Naive B cell (primary cell): ENCODE data around the gene TRA2A. TPM values are rescaled to one million over a fixed set of nuclear protein-coding genes. Genes with fewer than 3 reads are reported as not detected.
A peak's percentile ranks its signal among the peaks of the same experiment; 100 is the strongest.

Experiments
- ATAC-seq, 2 donors: fragments of 150-1000 bp; cut with Tn5 transposase; 2 replicates each; pipeline ENCODE4 v1.10.0; 2021; ENCODE audit warnings: low read depth in 2 of 2, mild to moderate bottlenecking in 2 of 2, moderate library complexity in 2 of 2
- DNase-seq: peaks from one replicate; pipeline ENCODE4 v3.0.0; 2022
- H3K27ac Mint-ChIP-seq, 6 donors: one replicate each; pipeline ENCODE4 v1.8.0; 2020 to 2022; ENCODE audit warnings: mild to moderate bottlenecking in 6 of 6, mixed read lengths in 6 of 6, moderate library complexity in 5 of 6, inconsistent platforms in 2 of 6
- H3K27me3 Mint-ChIP-seq, 3 donors: one replicate each; pipeline ENCODE4 v1.8.0; 2021 to 2022; ENCODE audit warnings: mixed read lengths in 3 of 3, mild to moderate bottlenecking in 1 of 3
- H3K36me3 Mint-ChIP-seq, 2 donors: one replicate each; pipeline ENCODE4 v1.8.0; 2020 to 2022; ENCODE audit warnings: mixed read lengths in 2 of 2, inconsistent platforms in 1 of 2, mild to moderate bottlenecking in 1 of 2
- H3K4me1 Mint-ChIP-seq, 3 donors: one replicate each; pipeline ENCODE4 v1.8.0; 2020 to 2022; ENCODE audit warnings: mixed read lengths in 3 of 3, inconsistent platforms in 1 of 3, mild to moderate bottlenecking in 1 of 3, moderate library complexity in 1 of 3
- H3K4me3 Mint-ChIP-seq, 8 donors: one replicate each; pipeline ENCODE4 v1.8.0; 2020 to 2022; ENCODE audit warnings: mild to moderate bottlenecking in 8 of 8, mixed read lengths in 8 of 8, moderate library complexity in 8 of 8, inconsistent platforms in 2 of 8
- H3K9me3 Mint-ChIP-seq, 7 donors: one replicate each; pipeline ENCODE4 v1.8.0; 2020 to 2022; ENCODE audit warnings: mixed read lengths in 7 of 7, mild to moderate bottlenecking in 5 of 7, inconsistent platforms in 2 of 7, moderate library complexity in 1 of 7
- polyA plus RNA-seq, 6 donors: library from polyadenylated mRNA; unstranded; fragments of 300-500 nt; fragmentation: Illumina TruSeq; gene quantifications; one replicate each; pipeline ENCODE4 v1.2.3, GENCODE V29; 2021; ENCODE audit warnings: low read depth in 6 of 6

The TRA2A gene
- polyA plus RNA-seq, 6 donors from 2014 or later = 47.2 to 82.3 (median 55.9) TPM

DNA sequence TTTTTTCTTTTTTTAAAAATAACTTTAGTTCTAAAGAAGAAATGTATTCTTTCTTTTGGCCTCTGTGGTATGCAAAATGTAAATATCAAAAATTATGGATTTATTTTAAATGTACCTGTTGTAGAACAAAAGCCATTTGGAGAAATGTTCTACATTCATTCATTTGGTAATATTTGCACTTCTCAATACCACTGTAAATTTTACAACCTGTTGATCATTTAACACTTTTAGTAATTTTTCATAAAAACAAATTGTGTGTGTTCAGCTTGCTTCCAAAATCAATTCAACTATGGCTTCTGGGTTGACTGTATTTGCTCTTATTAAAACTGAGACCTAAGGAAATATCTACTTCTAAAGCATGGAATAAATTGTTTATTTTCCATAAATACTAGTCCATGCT is 59.2 kb downstream of the TRA2A start:
- Mint-ChIP-seq H3K27me3 (peaks cover 57 to 62% (median 57%) of the 10 kb centered on the region in 3 donors), H3K27ac (no peak overlapping the region), H3K4me1 (peaks cover 29 to 38% (median 38%) of the 10 kb centered on the region in 3 donors), H3K36me3 (peaks cover 5 to 7% of the 10 kb centered on the region in 2 donors), H3K9me3 (peaks cover 0 to 18% (median 3%) of the 10 kb centered on the region in 7 donors), H3K4me3 (peak overlapping the region in 1 of 8 donors; percentile 67)
- DNase-seq (no peak), ATAC-seq (no peak)

DNA sequence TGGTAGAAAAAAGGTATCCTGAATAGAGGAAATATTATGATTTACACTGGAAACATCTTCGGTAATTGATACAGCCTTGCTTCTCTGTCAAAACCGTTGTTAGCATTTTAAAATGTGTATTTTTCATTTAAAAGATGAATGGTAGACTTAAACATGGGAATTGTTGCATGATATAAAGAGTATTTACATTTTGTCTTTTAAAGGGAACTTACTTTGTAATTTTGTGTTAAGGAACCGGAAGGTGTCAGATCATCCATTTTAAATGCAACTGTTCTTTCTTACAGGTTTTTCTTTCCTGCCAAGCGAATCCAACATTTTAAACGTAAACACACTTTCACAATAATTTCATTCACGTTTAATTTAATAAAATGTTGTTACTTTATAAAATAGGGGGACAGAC is 59.7 kb downstream of the TRA2A start:
- Mint-ChIP-seq H3K27ac (peak overlapping the region in 1 of 6 donors; percentile 74), H3K9me3 (peaks cover 0 to 18% (median 3%) of the 10 kb centered on the region in 7 donors), H3K27me3 (peaks cover 62% of the 10 kb centered on the region in 3 donors), H3K36me3 (peaks cover 5 to 7% of the 10 kb centered on the region in 2 donors), H3K4me3 (peak overlapping the region in 3 of 8 donors; percentile 3 to 71 (median 19)), H3K4me1 (peaks cover 34 to 43% (median 43%) of the 10 kb centered on the region in 3 donors)
- DNase-seq = no peak
- no peak for ATAC-seq

DNA sequence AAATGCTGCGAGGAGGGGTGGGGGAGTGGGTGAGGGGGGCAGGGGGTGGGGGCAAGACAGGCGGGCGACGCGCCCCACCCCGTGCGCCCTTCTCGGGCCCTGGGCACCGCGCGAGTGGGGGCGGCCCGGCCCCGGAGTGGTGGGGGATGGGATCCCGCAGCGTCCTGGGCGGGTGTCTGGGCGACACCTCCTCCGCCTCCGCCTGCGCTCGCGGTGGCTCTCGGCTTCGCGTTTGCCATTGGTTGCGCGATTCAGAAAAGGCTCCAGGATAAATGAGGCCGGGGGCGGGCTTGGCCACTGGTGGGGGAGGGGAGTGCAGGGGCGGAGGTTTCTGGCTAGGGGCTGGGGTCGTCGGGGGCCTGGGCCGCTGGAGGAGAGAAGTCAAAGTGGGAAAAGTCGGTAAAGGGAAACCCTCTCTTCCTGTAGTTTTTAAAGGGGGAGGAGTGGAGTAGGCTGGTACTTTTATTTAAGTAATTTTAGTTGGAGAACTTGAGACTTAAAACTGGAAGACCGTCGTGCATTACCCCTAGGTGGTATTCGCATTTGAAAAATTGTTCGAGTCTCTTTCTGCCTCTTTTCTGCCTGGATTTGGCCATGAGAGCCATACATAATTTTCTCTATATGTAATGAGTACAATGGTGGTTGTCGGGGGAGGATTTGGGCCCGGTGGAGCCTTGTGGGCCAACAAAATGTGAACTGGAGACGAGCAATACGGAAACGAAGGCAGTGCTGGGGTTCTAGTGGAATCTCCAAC is 60.5 kb downstream of the TRA2A start:
- Mint-ChIP-seq H3K4me1 (peaks cover 34 to 45% (median 43%) of the 10 kb centered on the region in 3 donors), H3K9me3 (peaks cover 0 to 18% (median 3%) of the 10 kb centered on the region in 7 donors), H3K27me3 (peaks cover 56 to 58% (median 58%) of the 10 kb centered on the region in 3 donors), H3K4me3 (peak overlapping the region; percentile 65 to 90 (median 85)), H3K36me3 (peaks cover 5 to 7% of the 10 kb centered on the region in 2 donors), H3K27ac (peak overlapping the region in 4 of 6 donors; percentile 66 to 75 (median 68))
- ATAC-seq (peak in 1 of 2 donors; percentile 9), DNase-seq (no peak)

DNA sequence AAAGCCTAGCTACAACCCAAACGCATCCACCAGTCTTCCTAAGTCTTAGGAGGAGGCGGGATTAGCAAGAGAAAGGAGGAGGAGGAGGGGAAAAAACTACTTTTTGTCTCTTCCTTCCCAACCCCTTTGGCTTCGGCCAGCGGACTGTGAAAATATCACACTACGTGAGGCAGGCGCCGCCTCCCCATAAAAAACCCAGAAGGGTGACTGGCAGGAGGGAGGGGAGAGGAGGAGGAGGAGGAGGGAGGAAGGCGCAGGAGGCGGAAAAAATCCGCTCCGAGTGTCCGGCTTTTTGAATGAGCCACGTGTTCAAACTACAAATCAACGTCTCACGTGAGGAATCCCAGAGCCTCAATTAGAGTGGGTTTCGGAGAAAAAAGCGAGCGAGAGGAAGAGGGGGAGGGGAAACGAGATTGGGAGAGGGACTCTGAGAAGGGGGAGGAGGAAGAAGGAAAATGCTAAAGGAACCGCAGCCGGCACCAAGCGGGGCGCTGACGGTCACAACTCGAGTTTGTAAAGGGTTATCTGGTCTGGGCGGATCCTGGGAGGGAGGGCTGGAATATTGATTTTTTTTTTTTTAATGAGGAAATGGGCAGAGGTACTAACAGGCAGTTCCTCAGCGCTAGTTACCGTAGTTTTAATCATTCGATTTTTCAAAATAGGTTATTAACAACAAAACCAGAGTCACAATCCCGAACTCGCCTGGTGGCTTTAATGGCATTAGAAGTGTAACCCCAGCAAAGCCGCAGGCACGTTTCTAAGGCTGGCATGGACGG is 61.3 kb downstream of the TRA2A start, which contains the start of gene IGF2BP3:
IGF2BP3 (minus strand) TSS at position 162 of the 776 bp plus-strand sequence. CDS start 381 bp downstream, outside the sequence.
- Mint-ChIP-seq H3K27me3 (peaks cover 58 to 63% (median 61%) of the 10 kb centered on the region in 3 donors), H3K27ac (peak within 1 kb of the TSS; percentile 75 to 93 (median 90)), H3K4me3 (peak within 1 kb of the TSS; percentile 77 to 90 (median 85)), H3K9me3 (peaks cover 0 to 18% (median 3%) of the 10 kb centered on the region in 7 donors), H3K4me1 (peaks cover 34 to 45% (median 43%) of the 10 kb centered on the region in 3 donors), H3K36me3 (peaks cover 5 to 7% of the 10 kb centered on the region in 2 donors)
- ATAC-seq (no peak), DNase-seq (no peak)

DNA sequence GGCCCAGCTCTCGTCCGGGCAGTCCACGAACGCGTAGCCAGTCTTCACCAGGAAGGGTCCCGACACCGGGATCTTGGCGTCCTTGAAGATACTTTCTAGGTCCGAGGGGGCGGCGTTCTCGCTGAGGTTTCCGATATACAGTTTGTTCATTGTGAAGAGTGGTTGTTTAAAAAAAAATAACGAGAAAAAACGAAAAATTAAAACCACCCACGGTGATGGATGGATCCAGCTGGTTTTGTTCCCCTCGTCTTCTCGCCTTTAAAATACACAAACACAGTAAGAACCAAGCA is 61.9 kb downstream of the TRA2A start:
- Mint-ChIP-seq H3K27ac (peak overlapping the region in 5 of 6 donors; percentile 75 to 91 (median 89)), H3K4me3 (peak overlapping the region; percentile 74 to 90 (median 85)), H3K27me3 (peaks cover 60 to 67% (median 63%) of the 10 kb centered on the region in 3 donors), H3K4me1 (peaks cover 32 to 43% (median 42%) of the 10 kb centered on the region in 3 donors), H3K36me3 (peaks cover 2 to 5% of the 10 kb centered on the region in 2 donors), H3K9me3 (peaks cover 0 to 13% (median 2%) of the 10 kb centered on the region in 7 donors)
- ATAC-seq = no peak
- DNase-seq = no peak

DNA sequence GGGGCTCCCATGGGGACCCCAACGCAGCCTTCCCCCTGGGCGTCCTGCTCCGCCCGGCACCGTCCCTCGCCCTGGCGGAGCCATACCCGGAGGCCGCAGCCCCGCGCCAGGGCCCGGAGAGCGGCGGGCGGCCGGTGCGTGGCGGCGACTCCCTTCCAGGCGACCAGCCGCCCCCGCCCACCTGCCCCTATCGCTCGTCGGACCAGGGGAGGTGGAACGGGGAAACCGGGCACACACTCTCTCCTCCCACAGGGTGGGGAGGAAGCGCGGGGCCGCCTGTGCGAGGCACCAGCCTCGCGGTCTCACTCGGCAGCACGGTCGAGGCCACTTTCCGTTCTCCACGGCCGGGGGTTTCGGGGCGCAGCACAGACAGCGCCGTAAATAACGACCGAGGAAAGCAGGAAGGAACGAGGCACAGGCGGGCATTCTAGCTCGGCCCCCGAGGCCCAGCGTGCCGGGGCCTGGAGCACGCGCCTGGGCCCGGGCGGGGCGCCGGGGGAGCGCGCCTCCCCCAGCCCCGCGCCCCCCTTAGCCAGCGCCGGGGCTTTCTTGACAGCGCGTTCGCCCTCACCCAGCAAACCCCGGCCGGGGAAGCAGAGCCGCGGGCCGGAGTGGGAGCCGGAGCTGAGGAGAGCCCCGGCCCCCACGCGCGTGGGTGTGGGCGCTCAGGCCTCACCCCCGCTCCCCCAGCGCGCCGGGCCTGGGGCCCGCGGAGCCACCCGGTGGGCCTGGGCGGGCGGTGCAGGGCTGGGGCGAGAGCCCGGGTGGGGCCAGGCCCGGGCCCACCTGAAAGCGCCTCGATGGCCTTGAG is 62.4 kb downstream of the TRA2A start:
- peak overlapping the region in 2 of 6 donors; percentile 75 to 97 for H3K27ac Mint-ChIP-seq

DNA sequence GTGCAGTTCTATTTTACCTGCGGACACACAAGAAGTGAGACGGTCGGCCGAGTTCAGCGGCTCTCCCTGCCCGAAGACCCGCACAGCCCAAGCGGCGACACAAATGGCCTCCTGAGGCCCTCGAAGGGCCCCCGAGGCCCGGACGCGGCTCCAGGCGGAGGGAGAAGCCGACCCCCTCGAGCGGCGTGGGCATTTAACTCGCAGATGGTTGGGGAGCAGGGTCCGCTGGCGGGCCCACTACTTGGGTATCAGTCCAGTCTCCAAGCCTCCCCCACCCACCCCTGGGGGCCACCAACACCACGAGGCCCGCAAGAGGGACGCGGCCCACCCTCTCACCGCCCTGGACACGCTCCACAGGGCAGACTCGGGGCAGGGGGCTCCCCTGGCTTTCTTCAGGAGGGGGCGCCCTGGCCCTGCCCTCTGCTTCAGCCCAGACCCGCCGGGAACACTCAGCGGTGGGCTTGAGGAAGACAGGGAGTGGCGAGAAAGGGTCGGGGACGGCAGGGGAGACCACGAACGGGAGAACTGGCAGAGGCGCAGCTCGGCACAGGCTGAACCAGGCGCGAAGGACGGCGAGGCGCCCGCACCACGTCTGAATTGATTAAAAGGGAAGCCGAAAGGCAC is 63.1 kb downstream of the TRA2A start:
- peaks cover 0 to 10% (median 0%) of the 10 kb centered on the region in 7 donors for H3K9me3 Mint-ChIP-seq
- H3K27me3 Mint-ChIP-seq = peaks cover 60 to 63% (median 62%) of the 10 kb centered on the region in 3 donors
- DNase-seq (no peak), ATAC-seq (peak; percentile 45)
- peak overlapping the region; percentile 61 to 93 (median 83) for H3K4me3 Mint-ChIP-seq
- peak overlapping the region in 4 of 6 donors; percentile 65 to 97 (median 84) for H3K27ac Mint-ChIP-seq
- H3K36me3 Mint-ChIP-seq = no peaks in the 10 kb centered on the region
- H3K4me1 Mint-ChIP-seq = peaks cover 30 to 37% (median 36%) of the 10 kb centered on the region in 3 donors

More for the DNA sequence above, 62.4 kb downstream of the TRA2A start:
- H3K9me3 Mint-ChIP-seq = peaks cover 0 to 10% (median 0%) of the 10 kb centered on the region in 7 donors
- H3K4me1 Mint-ChIP-seq = peaks cover 30 to 38% (median 36%) of the 10 kb centered on the region in 3 donors
- DNase-seq = peak; percentile 54
- ATAC-seq = peak; percentile 71 to 72
- H3K27me3 Mint-ChIP-seq = peaks cover 57 to 64% (median 62%) of the 10 kb centered on the region in 3 donors
- peak overlapping the region; percentile 77 to 90 (median 84) for H3K4me3 Mint-ChIP-seq
- H3K36me3 Mint-ChIP-seq = no peaks in the 10 kb centered on the region

DNA sequence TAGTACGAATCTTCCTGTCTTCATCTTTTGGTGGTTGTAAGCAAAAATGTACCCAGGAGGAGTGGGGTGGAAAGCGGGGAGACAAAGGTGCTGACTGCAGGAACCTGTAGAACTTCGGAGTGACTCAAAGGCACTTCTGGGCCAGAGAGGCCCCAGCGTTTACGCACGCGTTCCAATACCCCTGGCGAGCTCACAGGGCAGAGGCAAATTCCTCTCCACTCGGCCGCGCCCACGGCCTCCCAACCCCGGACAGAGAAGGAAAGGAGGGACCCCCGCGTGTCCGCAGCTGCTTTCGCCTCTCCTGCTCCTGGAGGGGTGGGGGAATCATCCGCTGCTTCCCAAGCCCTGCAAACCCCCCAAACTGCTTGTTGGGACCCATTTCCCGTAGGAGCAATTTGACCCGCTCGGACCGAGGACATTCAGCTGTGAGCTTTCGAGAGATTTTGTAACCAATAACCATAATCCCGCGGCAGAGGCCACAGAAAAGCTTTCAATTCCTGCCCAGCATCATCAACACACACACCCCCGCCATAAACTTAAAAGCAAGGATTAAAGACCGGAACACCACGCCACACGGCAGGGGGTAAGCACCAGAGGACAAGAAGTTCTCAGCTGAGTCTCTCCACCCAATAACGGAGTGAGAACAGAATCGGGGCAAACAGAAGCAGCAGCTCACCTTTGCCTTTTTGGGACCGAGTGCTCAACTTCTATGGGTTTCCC is 63.8 kb downstream of the TRA2A start:
- peaks cover 32 to 40% (median 33%) of the 10 kb centered on the region in 3 donors for H3K4me1 Mint-ChIP-seq
- ATAC-seq = peak; percentile 14 to 22
- H3K27me3 Mint-ChIP-seq = peaks cover 61 to 62% (median 61%) of the 10 kb centered on the region in 3 donors
- no peaks in the 10 kb centered on the region for H3K36me3 Mint-ChIP-seq
- peak overlapping the region; percentile 49 to 93 (median 82) for H3K4me3 Mint-ChIP-seq
- DNase-seq = no peak
- H3K27ac Mint-ChIP-seq = peak overlapping the region in 5 of 6 donors; percentile 65 to 91 (median 76)
- H3K9me3 Mint-ChIP-seq = peaks cover 0 to 10% (median 0%) of the 10 kb centered on the region in 7 donors

DNA sequence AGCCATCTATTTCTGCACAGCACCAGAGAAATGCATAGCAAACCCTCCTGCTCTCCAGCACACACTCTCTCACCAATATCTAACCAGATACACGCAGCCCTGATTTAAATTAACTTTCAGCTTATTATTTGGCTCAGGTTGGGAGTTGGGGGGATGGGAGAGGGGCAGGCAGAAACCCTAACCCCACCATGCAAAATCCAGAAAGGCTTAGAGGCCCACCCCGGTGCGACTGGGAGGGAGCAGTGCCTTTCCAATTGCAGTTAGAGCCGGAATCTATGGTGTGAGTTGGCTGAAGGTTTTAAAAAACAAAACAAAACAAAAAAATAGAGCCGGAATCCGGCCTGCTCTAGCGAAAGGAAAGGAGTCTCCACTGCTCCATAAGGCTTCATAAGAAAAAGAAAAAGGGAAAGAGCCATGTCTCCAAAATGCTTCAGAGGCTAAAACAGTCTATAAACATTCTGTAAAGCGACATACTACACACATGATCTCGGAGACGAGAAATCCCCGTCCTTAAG is 64.4 kb downstream of the TRA2A start:
- ATAC-seq = peak in 1 of 2 donors; percentile 11
- H3K27ac Mint-ChIP-seq = peak overlapping the region in 3 of 6 donors; percentile 64 to 76 (median 72)
- no peaks in the 10 kb centered on the region for H3K36me3 Mint-ChIP-seq
- DNase-seq = no peak
- peaks cover 61 to 64% (median 62%) of the 10 kb centered on the region in 3 donors for H3K27me3 Mint-ChIP-seq
- peak overlapping the region; percentile 49 to 93 (median 82) for H3K4me3 Mint-ChIP-seq
- peaks cover 33 to 41% (median 34%) of the 10 kb centered on the region in 3 donors for H3K4me1 Mint-ChIP-seq
- peaks cover 0 to 10% (median 0%) of the 10 kb centered on the region in 7 donors for H3K9me3 Mint-ChIP-seq

DNA sequence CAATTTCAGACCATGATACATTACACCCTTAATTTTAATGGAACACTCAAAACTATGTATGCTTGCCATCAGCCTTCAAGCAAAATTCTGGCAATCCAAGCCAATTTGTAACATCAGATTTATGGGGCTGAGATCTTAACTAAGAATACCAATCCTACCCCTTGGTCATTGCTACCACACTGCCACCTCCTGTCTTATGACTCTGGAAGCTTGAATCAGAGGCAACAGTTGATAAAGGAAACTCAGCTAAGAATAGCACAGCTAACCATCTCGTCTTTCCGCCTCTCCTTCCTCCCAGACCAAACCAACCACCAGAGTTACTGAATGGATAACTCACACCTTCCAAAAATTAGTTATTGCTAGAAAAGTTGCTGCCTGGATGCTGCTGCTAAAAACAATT is 68.9 kb downstream of the TRA2A start:
- Mint-ChIP-seq H3K4me3 (no peak overlapping the region), H3K9me3 (no peaks in the 10 kb centered on the region), H3K27ac (no peak overlapping the region), H3K27me3 (peaks cover 54 to 60% (median 56%) of the 10 kb centered on the region in 3 donors), H3K4me1 (peaks cover 9 to 13% (median 12%) of the 10 kb centered on the region in 3 donors), H3K36me3 (no peaks in the 10 kb centered on the region)
- ATAC-seq (peak; percentile 47 to 67), DNase-seq (no peak)

DNA sequence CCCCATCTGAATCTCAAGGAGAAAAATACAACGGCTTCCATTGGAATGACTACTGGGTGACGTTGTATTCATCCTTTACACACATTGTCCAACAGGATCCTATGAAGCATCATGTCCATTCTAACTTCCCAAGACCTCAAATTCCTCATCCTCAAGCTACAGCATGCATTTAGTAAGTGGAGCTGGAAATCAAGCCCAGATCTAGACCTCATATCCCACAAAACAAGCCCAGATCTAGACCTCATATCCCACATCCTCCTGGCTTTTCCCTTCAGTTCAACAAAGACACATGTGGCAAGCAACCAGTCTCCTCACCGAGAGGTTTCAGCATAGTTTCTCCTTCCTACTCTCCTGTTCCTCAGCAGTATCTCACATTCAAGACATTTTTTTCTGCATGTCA is 73.7 kb downstream of the TRA2A start:
- no peaks in the 10 kb centered on the region for H3K9me3 Mint-ChIP-seq
- no peak overlapping the region for H3K27ac Mint-ChIP-seq
- ATAC-seq (no peak), DNase-seq (no peak)
- no peaks in the 10 kb centered on the region for H3K36me3 Mint-ChIP-seq
- H3K27me3 Mint-ChIP-seq = peaks cover 43 to 51% (median 50%) of the 10 kb centered on the region in 3 donors
- no peak overlapping the region for H3K4me3 Mint-ChIP-seq
- H3K4me1 Mint-ChIP-seq = peaks cover 0 to 2% (median 2%) of the 10 kb centered on the region in 3 donors
